ENCODE measurements around the gene XPA.

DNA sequence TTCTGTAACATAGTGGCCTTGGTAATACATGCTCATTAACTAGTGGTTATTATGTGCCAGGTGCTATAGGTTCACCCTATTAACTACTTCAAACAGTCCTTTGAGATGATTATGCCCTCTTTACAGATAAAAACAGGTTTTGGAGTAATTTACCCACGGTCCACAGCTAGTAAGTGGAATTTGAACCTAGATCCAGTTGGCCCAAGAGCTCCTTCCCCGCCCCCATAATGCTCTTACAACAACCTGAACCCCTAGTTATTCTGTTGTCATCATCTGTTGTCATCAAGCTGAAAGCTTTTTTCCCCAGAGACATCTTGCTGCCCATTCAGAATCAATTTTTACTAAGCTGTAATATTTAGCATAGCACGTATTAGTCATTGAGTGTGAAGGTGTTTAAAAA lies 23.2 kb downstream of the XPA start:
- TF ChIP-seq EP300 (IDR thresholded peaks at IDR 0.05): no peak
- TF ChIP-seq, protein P1, sequence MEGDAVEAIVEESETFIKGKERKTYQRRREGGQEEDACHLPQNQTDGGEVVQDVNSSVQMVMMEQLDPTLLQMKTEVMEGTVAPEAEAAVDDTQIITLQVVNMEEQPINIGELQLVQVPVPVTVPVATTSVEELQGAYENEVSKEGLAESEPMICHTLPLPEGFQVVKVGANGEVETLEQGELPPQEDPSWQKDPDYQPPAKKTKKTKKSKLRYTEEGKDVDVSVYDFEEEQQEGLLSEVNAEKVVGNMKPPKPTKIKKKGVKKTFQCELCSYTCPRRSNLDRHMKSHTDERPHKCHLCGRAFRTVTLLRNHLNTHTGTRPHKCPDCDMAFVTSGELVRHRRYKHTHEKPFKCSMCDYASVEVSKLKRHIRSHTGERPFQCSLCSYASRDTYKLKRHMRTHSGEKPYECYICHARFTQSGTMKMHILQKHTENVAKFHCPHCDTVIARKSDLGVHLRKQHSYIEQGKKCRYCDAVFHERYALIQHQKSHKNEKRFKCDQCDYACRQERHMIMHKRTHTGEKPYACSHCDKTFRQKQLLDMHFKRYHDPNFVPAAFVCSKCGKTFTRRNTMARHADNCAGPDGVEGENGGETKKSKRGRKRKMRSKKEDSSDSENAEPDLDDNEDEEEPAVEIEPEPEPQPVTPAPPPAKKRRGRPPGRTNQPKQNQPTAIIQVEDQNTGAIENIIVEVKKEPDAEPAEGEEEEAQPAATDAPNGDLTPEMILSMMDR (IDR thresholded peaks at IDR 0.05): no peak

Data from stomach (tissue), 4 donors.